Tibial artery (tissue), 4 donors: Measurements from ENCODE around the gene SYT1.

Experiments
- DNase-seq, 2 donors: peaks; one replicate each; pipeline ENCODE4 v3.0.0-alpha.2; 2019
- H3K27ac ChIP-seq, 2 donors: fragments of 200-600 bp; sonication (generic) in 1 of 2; 1 replicate in 1 of 2; 2 replicates in 1 of 2; pipeline ENCODE4 v1.5.1; 2018 to 2019; ENCODE audit warnings: mild to moderate bottlenecking in 1 of 2
- H3K27me3 ChIP-seq, 2 donors: fragments of 200-600 bp; sonication (generic) in 1 of 2; one replicate each; pipeline versions ENCODE4 v1.5.1 to v1.6.0; 2016 to 2019
- H3K36me3 ChIP-seq, 3 donors: fragments of 200-600 bp; sonication (generic) in 2 of 3; one replicate each; pipeline ENCODE4 v1.5.1; 2016 to 2019; ENCODE audit warnings: mild to moderate bottlenecking in 2 of 3
- H3K4me1 ChIP-seq, 4 donors: fragments of 200-600 bp; sonication (generic) in 2 of 4; 1 replicate in 3 of 4; 2 replicates in 1 of 4; pipeline ENCODE4 v1.5.1; 2016 to 2019
- H3K4me3 ChIP-seq, 2 donors: fragments of 200-600 bp; sonication (generic) in 1 of 2; 1 replicate in 1 of 2; 2 replicates in 1 of 2; pipeline ENCODE4 v1.5.1; 2018 to 2019; ENCODE audit warnings: mild to moderate bottlenecking in 2 of 2
- H3K9me3 ChIP-seq, 3 donors: fragments of 200-600 bp; sonication (generic) in 1 of 3; one replicate each; pipeline ENCODE4 v1.5.1; 2016 to 2019
- intact Hi-C: fragments of 100-400 bp; cut with DNase I; formaldehyde crosslinking; loops from one replicate; pipeline ENCODE4 v1.15.0; 2023; ENCODE audit warnings: low total_unique reads
- TF ChIP-seq, protein P1 (sequence below), 2 experiments: fragments of 200-600 bp in 1 of 2; fragments of 450-650 bp in 1 of 2; IDR thresholded peaks; one replicate each; pipeline ENCODE4 v1.5.1; 2017 to 2019; ENCODE audit warnings: antibody characterized with exemption in 2 of 2, mild to moderate bottlenecking in 1 of 2, moderate library complexity in 1 of 2

The SYT1 gene

DNA sequence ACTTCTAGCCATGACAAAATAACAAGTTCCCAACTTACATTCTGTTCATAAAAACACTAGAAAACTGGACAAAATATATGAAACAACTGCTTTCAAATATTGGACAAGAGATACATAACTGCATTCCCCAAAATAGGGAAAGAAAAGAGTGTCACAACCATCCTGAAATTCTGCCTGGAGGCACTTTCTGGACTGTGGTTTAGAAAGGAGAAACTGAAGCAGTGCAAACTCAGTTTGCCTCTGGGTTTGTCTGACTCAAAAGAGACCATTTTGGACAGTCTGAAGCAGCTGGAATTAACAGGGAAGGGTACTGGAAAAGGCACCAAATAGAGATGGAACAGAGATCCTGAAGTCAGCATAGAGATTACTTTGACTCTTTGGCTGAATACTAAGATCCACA lies 11.3 kb upstream of the SYT1 start:
- Histone ChIP-seq H3K27me3 (no peaks in the 10 kb centered on the region), H3K4me1 (no peaks in the 10 kb centered on the region), H3K27ac (no peak overlapping the region), H3K36me3 (no peaks in the 10 kb centered on the region), H3K9me3 (peaks cover 2 to 5% (median 3%) of the 10 kb centered on the region in 3 donors), H3K4me3 (no peak overlapping the region)
- TF ChIP-seq, protein P1, sequence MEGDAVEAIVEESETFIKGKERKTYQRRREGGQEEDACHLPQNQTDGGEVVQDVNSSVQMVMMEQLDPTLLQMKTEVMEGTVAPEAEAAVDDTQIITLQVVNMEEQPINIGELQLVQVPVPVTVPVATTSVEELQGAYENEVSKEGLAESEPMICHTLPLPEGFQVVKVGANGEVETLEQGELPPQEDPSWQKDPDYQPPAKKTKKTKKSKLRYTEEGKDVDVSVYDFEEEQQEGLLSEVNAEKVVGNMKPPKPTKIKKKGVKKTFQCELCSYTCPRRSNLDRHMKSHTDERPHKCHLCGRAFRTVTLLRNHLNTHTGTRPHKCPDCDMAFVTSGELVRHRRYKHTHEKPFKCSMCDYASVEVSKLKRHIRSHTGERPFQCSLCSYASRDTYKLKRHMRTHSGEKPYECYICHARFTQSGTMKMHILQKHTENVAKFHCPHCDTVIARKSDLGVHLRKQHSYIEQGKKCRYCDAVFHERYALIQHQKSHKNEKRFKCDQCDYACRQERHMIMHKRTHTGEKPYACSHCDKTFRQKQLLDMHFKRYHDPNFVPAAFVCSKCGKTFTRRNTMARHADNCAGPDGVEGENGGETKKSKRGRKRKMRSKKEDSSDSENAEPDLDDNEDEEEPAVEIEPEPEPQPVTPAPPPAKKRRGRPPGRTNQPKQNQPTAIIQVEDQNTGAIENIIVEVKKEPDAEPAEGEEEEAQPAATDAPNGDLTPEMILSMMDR (IDR thresholded peaks at IDR 0.05) = no peak
- intact Hi-C loops = no loop called here
- DNase-seq = no peak

DNA sequence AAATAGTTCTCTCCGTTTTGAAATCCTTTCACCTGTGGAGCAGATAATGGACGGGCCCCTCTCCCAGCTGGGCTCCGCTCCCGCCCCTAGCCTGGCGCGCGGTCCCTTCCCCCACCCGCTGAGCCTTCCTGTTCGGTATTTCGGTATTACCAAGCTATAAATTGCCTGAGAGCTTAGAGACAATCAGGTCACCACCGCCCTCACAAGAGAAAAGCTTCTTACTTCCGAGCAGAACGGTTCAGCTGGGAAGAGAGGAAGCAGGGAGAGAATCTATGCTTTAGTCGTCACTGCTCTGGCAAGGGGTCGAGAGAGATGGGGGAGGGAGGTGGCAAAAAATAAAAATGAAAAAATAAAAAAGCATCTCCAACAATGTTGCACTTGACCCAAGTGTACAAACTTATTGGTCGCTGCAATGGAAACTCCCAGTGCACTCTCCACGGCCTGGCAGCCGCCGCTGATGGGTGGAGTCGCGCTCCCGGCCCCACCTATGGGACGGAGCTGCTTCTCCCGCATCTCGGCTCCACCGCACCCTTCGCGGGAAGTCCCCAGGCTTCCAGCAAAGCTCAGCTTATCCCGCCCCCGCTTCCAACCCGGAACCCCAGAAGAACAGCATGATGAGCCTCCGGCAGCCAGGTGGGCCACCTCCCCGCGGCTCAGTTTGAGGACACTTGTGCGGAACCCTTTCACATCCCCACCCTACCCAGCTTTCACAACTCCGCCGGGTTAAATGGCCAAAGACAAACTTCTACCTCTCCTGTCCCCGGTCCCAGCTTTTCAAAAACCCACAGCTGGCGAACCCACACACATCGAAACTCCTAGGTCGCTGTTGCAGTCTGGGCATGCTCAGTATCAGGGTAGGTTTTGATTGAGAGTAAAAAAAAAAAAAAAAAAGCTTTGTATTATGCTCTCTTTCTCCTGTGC lies 832 bp upstream of the SYT1 start:
- TF ChIP-seq, protein P1 (IDR thresholded peaks at IDR 0.05) = no peak
- Histone ChIP-seq H3K36me3 (no peaks in the 10 kb centered on the region), H3K27me3 (peaks cover 0 to 24% of the 10 kb centered on the region in 2 donors), H3K27ac (no peak overlapping the region), H3K9me3 (no peaks in the 10 kb centered on the region), H3K4me3 (peak overlapping the region; percentile 45 to 50), H3K4me1 (peaks cover 0 to 20% (median 19%) of the 10 kb centered on the region in 4 donors)
- DNase-seq = no peak
- intact Hi-C loops = no loop called here

DNA sequence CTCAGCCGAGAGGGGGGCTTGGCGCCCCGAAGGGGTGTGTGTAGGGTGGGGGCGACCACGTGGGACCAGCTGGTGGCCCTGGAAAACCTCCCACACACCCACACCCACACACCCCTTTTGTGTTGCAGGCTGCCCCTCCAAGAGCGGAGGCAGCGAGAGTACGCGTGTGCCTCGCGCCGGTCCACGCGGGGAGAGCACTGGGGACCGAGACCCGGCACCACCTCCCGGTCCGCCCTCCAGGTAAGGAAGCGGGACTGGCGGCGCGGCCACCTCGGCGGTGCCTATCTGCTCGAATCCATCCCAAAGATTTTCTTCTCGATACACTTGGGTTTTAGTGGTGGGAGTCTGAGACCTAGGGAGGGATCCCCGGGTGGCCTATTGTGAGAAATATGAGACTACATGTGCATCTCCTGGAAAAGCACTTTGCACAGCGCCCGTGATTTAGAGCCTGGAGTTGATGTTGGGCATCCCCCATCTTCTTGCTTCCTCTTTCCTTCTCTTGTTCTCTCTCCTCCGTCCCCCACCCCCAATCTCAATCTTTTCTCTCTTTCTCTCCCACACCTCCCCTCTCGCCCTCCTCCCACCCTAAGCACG lies 393 bp downstream of the SYT1 start:
- no peaks in the 10 kb centered on the region for H3K9me3 ChIP-seq
- no peak for DNase-seq

DNA sequence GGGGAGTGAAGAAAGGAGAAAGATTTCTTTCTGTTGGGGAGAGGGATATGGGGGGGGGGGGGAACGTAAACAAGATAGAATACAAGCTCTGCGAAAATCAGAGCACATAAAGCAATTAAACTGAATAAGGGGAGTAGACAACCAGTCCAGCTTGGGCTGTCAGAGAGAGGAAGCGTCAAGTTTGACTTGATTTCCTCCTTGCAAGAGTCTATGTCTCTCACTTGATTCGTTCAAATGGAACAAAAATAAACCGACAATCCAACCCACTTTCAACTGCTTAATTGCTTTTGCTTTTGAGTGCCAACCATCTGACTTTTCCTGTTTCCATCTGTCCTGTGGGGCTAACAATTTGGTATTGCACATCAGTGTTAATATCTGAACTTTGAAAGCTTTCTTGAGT lies 942 bp downstream of the SYT1 start:
- H3K27ac ChIP-seq = no peak overlapping the region
- H3K4me1 ChIP-seq = peaks cover 0 to 20% (median 19%) of the 10 kb centered on the region in 4 donors
- H3K27me3 ChIP-seq = peaks cover 0 to 24% of the 10 kb centered on the region in 2 donors
- TF ChIP-seq, protein P1 (IDR thresholded peaks at IDR 0.05) = no peak
- no peak for DNase-seq
- H3K36me3 ChIP-seq = no peaks in the 10 kb centered on the region
- H3K9me3 ChIP-seq = no peaks in the 10 kb centered on the region
- intact Hi-C loops = no loop called here
- H3K4me3 ChIP-seq = no peak overlapping the region

More for the DNA sequence above, 393 bp downstream of the SYT1 start:
- no peaks in the 10 kb centered on the region for H3K36me3 ChIP-seq
- H3K27me3 ChIP-seq = peaks cover 0 to 24% of the 10 kb centered on the region in 2 donors
- TF ChIP-seq, protein P1 (IDR thresholded peaks at IDR 0.05) = no peak
- H3K27ac ChIP-seq = no peak overlapping the region
- peak overlapping the region; percentile 45 to 50 for H3K4me3 ChIP-seq
- peaks cover 0 to 20% (median 19%) of the 10 kb centered on the region in 4 donors for H3K4me1 ChIP-seq
- intact Hi-C loops = no loop called here

DNA sequence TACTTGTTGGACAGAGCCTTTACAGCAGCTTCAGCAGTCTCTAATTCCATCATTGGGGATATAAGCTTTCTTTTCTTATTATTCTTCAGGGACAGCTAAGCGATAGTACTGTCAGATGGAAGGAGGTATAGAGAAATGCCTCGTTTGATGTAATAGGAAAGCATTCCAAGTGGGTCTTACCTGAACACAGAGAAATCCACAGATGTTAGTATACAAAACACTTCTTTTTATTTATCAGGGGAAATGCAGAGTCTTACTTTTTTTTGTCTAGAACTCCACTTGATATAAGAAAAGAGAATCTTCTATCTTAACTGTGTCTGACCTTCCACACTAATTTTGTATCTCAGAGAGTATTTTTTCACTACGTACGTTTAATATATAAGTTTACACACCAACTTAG lies 1.9 kb downstream of the SYT1 start:
- no peak overlapping the region for H3K27ac ChIP-seq
- TF ChIP-seq, protein P1 (IDR thresholded peaks at IDR 0.05) = no peak
- intact Hi-C loops = no loop called here
- peaks cover 0 to 20% (median 19%) of the 10 kb centered on the region in 4 donors for H3K4me1 ChIP-seq
- no peak overlapping the region for H3K4me3 ChIP-seq
- H3K36me3 ChIP-seq = no peaks in the 10 kb centered on the region
- no peak for DNase-seq
- H3K27me3 ChIP-seq = peaks cover 0 to 21% of the 10 kb centered on the region in 2 donors
- no peaks in the 10 kb centered on the region for H3K9me3 ChIP-seq
